Activated naive CD4-positive, alpha-beta T cell treated with Interleukin-2 at 50 U/mL for 16 hours (primary cell): ENCODE measurements around the gene TSC2.
"Not testable (repeated sequence)": the region's sequence is repeated elsewhere in the genome, so short reads cannot be mapped to it uniquely, and the experiment has no call there.

Experiments
- DNase-seq: peaks from one replicate; pipeline ENCODE4 v3.0.0-alpha.2; 2020

The TSC2 gene

DNA sequence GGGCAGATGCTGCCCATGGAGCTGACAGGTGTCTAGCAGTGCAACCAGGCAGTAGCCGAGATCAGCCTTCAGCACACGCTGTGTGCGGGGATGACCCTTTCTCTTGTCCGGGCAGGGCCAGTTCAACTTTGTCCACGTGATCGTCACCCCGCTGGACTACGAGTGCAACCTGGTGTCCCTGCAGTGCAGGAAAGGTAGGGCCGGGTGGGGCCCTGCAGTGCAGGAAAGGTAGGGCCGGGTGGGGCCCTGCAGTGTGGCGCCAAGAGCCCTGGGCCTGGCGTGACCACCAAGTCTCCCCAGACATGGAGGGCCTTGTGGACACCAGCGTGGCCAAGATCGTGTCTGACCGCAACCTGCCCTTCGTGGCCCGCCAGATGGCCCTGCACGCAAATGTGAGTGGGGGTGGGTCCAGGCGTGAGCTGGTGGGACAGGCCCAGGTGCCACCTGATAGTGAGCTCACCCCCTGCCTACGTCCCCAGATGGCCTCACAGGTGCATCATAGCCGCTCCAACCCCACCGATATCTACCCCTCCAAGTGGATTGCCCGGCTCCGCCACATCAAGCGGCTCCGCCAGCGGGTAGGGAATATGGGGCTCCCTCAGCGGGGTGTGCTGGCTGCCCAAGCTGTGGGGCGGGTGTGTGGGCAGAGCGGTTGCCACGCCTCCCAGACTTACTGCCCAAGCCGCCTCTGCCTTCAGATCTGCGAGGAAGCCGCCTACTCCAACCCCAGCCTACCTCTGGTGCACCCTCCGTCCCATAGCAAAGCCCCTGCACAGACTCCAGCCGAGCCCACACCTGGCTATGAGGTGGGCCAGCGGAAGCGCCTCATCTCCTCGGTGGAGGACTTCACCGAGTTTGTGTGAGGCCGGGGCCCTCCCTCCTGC lies 40.2 kb downstream of the TSC2 start:
- DNase-seq, result no peak

GRCh38 chr16:2088759-2089358 lies 41.1 kb downstream of the TSC2 start:
- DNase-seq, result no peak

DNA sequence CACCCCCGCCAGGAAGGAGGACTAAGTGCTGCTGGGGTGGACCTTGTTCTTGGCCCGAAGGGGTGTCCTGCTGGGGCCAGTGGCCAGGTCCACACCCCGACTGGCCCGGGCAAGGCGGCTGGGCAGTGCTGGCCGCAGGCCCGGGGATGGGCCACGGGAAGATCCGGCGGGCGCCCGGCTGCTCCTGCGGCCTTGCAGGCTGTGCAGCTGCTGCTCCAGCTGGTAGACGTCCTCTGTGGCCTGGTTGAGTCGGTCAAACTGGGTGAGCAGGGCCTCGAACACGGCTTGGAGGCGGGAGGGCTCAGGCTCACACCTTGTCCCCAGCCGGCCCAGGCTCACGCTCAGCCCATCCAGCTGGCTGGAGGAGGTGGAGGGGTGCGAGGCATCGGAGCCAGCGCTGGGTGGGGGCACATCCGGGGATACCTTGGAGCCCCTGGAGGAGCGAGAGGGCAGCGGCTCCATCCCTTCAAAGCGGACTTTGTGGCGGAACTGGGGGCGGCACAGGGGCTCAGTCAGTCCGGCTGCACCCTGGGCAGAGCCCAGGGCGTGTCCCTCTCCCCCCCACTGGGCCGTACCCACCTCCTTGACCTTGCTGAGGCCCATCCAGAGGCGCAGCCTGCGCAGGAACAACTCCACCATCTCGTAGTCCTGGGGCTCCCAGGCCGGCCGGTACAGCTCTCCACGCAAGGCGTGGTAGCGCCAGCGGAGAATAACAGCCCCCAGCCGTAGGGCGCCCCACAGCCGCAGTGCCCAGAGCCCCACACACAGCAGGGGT lies 42.1 kb downstream of the TSC2 start:
- no peak for DNase-seq

DNA sequence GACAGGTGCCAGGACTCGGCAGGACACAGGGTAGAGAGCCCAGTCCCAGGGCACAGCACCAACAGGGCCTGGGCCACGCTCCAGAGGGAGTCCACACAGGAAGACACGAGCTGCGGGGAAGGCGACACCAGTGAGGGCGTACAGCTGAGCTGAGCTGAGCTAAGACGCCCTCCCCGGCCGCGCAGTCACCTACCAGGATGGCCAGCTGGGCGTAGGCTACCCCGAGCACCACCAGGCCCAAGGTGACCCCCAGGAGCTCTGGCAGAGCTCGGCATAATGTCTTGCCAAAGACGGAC lies 42.6 kb downstream of the TSC2 start:
- no peak for DNase-seq

- no peak for DNase-seq
Observed at GRCh38 chr16:2090777-2091546, 43.2 kb downstream of the TSC2 start.

- no peak for DNase-seq
Observed at GRCh38 chr16:2091547-2092255, 43.9 kb downstream of the TSC2 start.

DNA sequence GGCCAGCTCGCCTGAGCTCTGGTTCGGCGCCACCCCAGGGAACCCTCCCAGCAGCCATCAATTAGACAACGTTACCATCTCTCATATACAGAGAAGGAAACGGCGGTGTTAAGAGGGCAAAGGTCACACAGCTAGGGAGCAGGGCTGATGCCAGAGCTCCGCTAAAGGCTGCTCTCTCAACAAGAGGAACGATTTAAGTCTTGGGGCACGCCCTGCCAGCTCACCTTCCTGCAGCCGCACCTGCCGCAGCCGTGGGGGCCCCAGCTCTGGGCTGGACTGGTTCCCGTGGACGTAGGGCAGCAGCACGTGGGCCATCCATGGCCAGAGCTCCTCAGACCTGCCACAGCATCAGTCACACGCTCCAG lies 44.5 kb downstream of the TSC2 start:
- no peak for DNase-seq

DNA sequence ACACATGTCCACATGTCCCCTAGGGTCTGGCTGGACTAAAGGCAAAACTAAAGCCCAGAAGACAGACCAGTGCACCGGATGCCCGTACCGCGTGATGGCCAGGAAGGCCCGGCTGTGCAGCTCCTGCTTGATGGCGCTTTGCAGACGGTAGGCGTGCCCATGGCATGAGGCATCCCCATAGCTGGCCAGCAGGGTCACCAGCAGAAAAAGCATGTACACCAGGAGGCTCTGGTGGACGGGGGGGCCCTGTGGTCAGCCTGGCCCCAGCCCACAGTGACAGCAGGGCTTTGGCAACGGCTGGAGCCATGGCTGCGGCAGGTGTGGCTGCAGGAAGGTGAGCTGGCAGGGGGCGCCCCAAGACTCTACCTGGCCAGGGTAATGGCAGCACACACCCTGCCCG lies 45.1 kb downstream of the TSC2 start:
- no peak for DNase-seq

GRCh38 chr16:2093793-2094192 lies 46.0 kb downstream of the TSC2 start:
- no peak for DNase-seq

- no peak for DNase-seq
Observed at GRCh38 chr16:2095315-2095853, 47.6 kb downstream of the TSC2 start.

DNA sequence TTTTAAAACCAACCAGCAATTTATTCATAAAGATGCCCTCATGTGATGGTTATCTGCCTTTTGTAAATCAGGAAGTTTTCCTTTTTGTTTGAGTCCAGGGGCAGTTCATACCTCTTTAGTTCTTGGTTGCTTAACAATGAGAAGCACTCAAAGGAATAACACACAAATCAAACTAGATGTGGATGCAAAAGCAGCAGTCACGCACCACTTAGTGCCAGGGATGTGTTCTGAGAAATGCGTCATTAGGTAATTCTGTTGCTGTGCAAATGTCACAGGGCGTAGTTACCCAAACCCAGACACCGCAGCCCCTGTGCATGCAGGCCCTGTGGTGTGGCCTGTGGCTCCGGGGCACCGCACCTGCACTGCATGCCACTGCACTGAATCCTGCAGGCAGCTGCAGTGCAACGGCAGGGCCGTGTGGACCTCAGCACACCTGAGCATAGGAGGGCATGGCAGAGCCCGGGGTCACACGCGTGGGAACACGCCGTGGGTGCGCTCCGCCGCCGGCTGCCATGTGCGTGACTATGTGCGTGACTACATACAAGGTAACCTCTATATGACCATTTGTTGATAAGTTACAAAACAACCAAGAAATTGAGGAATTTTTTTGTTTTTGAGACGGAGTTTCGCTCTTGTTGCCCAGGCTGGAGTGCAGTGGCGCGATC lies 48.3 kb downstream of the TSC2 start:
- no peak for DNase-seq

GRCh38 chr16:2096853-2097595 lies 49.2 kb downstream of the TSC2 start:
- DNase-seq, result no peak

DNA sequence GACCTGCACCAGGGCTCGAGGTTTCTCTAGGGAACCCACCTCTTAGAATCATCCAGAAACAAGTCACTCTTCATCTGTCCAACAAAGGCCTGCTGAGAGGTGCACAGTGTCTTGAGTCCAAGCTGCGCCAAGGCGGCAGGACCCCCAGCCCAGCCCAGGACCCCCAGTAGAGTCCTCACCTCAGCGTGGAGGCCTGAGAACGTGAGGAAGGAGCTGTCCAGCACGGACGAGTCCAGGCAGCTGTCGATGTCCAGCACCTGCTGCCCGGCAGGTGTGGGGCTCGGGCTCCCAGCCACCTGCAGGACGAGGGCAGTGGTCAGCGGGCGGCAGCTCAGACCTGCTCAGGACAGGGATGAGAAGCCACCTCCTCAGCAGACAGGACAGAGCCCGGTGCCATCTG lies 49.9 kb downstream of the TSC2 start:
- not testable (repeated sequence) for DNase-seq

GRCh38 chr16:2101581-2101980 lies 53.8 kb downstream of the TSC2 start:
- DNase-seq, result not testable (repeated sequence)

DNA sequence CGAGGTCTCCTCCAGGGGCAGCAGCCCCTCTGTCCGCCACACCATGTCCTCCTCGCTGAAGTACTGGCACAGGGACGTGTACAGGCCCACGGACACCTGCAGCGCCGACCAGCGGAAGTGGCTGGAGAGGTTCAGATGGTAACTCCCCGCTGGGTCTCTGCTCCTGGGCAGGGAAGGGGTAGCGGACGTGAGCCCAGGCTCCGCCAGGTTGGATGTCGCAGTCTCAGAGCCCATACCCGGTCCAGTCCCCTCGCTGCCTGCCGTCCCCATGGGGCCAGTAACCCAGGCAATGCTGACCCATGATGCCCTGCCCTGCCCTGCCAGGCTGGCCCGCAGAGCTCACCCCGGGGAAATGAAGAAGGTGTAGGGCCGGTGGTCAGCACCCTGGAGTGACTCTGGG lies 54.7 kb downstream of the TSC2 start:
- DNase-seq, result no peak

GRCh38 chr16:2104464-2104863 lies 56.7 kb downstream of the TSC2 start:
- DNase-seq, result not testable (repeated sequence)

- DNase-seq, result not testable (repeated sequence)
Observed at GRCh38 chr16:2105291-2105690, 57.5 kb downstream of the TSC2 start.

- DNase-seq, result not testable (repeated sequence)
Observed at GRCh38 chr16:2105769-2106168, 58.0 kb downstream of the TSC2 start.

DNA sequence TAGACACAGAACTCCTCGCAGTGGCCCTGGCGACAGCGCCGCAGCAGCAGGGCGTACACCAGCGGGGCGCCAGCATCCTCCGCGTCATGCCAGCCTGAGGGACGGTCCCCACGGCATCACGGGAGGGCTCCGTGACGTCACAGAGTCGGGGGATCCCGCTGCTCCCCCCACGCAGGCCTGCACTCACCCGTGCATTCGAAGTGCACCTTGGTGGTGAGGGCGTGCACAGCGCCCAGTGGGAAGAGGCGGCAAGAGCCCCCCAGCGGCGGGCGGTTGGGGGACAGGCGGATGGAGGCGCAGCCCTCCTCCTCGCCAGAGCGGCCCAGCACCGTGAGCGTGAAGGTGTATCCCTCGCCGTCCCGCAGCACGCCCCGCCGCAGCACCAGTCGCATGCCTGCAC lies 58.4 kb downstream of the TSC2 start:
- DNase-seq, result not testable (repeated sequence)

DNA sequence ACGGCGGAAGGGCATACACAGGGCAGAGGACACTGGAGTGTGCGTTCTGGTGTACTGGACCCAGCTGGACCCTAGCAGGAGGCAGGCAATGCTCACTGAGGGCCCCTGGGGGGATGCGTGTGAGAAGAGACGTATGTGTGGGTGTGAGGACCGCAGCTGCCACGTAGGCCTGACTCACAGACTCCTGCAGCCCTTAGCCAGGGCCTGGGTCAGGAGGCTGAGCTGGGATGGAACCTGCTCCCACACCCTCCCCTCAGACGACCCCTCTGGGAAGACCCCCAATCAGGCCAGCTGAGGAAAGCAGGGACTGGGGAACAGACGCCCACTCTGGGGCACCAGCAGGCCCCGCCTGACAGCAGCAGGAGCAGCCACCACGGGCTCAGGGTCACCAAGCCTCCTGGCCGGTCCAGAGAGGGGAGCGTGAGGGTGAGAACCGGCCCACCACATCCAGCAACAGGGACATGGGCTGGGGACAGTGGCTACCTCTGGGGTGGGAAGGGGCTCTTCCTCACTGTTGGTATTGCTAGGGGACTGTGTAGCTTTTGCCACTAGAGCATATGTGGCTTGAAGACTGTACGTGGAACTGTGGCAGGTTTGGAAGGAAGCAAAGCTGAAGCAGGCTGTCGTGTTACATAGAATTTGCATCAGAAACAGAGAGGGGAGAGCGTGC lies 59.5 kb downstream of the TSC2 start:
- DNase-seq, result not testable (repeated sequence)
